Activated T-helper 9 cell treated with anti-CD3 and anti-CD28 coated beads, Interleukin-2, amount 50 U/mL, for 16 hours (primary cell): ENCODE measurements around the gene A2M.

ENCODE experiments used
- DNase-seq: peaks from one replicate; pipeline ENCODE4 v3.0.0-alpha.2; 2020; ENCODE audit warnings: low read depth

A2M gene

GRCh38 chr12:9039397-9039977, 76.2 kb downstream of the A2M start:
- DNase-seq, result no peak

- DNase-seq, result no peak
Observed at GRCh38 chr12:9037431-9037830, 78.3 kb downstream of the A2M start.

GRCh38 chr12:9036227-9036626, 79.5 kb downstream of the A2M start:
- no peak for DNase-seq

GRCh38 chr12:9034095-9034494, 81.6 kb downstream of the A2M start:
- DNase-seq, result no peak

- no peak for DNase-seq
Observed at GRCh38 chr12:9033265-9033887, 82.3 kb downstream of the A2M start.

GRCh38 chr12:9032202-9032964, 83.3 kb downstream of the A2M start:
- DNase-seq, result no peak

GRCh38 chr12:9030776-9031175, 84.9 kb downstream of the A2M start:
- no peak for DNase-seq

GRCh38 chr12:9027161-9028059, 88.3 kb downstream of the A2M start:
- DNase-seq, result no peak

GRCh38 chr12:9024512-9024911, 91.2 kb downstream of the A2M start:
- no peak for DNase-seq

GRCh38 chr12:9022592-9022991, 93.1 kb downstream of the A2M start:
- no peak for DNase-seq
